CD4-positive, alpha-beta T cell treated with Interleukin-4 for 4 hours (primary cell): Measurements from ENCODE around the gene ALOX12B.
A peak's percentile ranks its signal among the peaks of the same experiment; 100 is the strongest.
"Not testable (repeated sequence)": the region's sequence is repeated elsewhere in the genome, so short reads cannot be mapped to it uniquely, and the experiment has no call there.

Experiments used
- DNase-seq: peaks from one replicate; pipeline ENCODE4 v3.0.0-alpha.2; 2020

The ALOX12B gene

GRCh38 chr17:8063761-8064534 is 23.6 kb downstream of the ALOX12B start:
- no peak for DNase-seq

GRCh38 chr17:8062807-8063483 is 24.6 kb downstream of the ALOX12B start:
- DNase-seq: no peak

- no peak for DNase-seq
Measured at GRCh38 chr17:8062435-8062806, 25.1 kb downstream of the ALOX12B start.

- DNase-seq: not testable (repeated sequence)
Measured at GRCh38 chr17:8061851-8062250, 25.7 kb downstream of the ALOX12B start.

GRCh38 chr17:8060274-8060673 is 27.2 kb downstream of the ALOX12B start:
- peak; percentile 81 for DNase-seq

GRCh38 chr17:8059131-8059530 is 28.4 kb downstream of the ALOX12B start:
- no peak for DNase-seq

GRCh38 chr17:8057691-8058114 is 29.8 kb downstream of the ALOX12B start:
- peak; percentile 75 for DNase-seq

- DNase-seq: no peak
Measured at GRCh38 chr17:8056976-8057625, 30.4 kb downstream of the ALOX12B start.

- peak; percentile 34 for DNase-seq
Measured at GRCh38 chr17:8056232-8056975, 31.1 kb downstream of the ALOX12B start.

- DNase-seq: no peak
Measured at GRCh38 chr17:8055851-8056231, 31.7 kb downstream of the ALOX12B start.

GRCh38 chr17:8053600-8053999 is 33.9 kb downstream of the ALOX12B start:
- no peak for DNase-seq

GRCh38 chr17:8052256-8053252 is 35.0 kb downstream of the ALOX12B start:
- no peak for DNase-seq

GRCh38 chr17:8051831-8052230 is 35.7 kb downstream of the ALOX12B start:
- no peak for DNase-seq

- DNase-seq: no peak
Measured at GRCh38 chr17:8048736-8049135, 38.8 kb downstream of the ALOX12B start.

GRCh38 chr17:8048236-8048635 is 39.3 kb downstream of the ALOX12B start:
- DNase-seq: no peak

GRCh38 chr17:8047769-8048110 is 39.8 kb downstream of the ALOX12B start:
- DNase-seq: no peak

- no peak for DNase-seq
Measured at GRCh38 chr17:8046929-8047768, 40.4 kb downstream of the ALOX12B start.

GRCh38 chr17:8046306-8046928 is 41.1 kb downstream of the ALOX12B start:
- no peak for DNase-seq

- no peak for DNase-seq
Measured at GRCh38 chr17:8044819-8045810, 42.4 kb downstream of the ALOX12B start.
